ENCODE data around the gene GLIPR1.
"Not testable (repeated sequence)": the region's sequence is repeated elsewhere in the genome, so short reads cannot be mapped to it uniquely, and the experiment has no call there.

The GLIPR1 gene

DNA sequence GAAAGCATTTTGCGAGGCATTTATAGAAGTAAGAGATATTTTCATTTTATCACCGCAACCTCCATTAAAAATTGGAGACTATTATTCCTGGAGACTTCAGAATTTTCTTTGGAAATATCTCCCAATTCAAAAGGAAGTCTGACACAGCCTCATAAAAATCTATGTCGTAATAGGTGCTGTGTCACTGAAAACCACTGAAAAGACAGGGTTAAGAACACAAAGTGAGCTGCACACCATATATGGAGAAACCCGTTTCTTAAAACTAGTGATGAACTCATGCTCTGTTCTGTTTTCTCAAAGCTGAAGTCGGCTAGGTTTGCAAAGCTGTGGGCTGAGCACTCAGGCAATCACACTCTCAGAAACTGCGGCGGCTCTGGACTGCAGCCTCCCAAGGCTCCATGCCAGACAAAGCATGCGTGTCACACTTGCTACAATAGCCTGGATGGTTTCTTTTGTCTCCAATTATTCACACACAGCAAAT is at the start of gene GLIPR1:
GLIPR1 (plus strand) TSS at position 287 of the 481 bp plus-strand sequence; CDS start at position 413, 126 bp downstream.
- DNase-seq, result no peak

DNA sequence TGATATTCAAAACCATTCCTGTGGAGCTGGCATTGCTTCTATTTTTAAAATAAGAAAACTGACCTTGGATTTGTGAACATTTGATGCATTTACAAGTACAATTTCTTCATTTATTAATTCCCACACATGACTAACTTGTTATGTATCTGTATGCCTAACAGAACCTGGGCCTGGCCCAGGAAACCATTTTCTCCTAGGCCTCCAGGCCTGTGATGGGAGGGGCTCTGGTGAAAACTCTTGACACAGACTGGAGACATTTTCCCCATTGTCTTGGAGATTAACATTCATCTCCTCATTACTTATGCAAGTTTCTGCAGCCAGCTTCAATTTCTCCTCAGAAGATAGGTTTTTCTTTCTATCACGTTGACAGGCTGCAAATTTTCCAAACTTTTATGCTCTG is 47.6 kb upstream of the GLIPR1 start:
- DNase-seq, result no peak

DNA sequence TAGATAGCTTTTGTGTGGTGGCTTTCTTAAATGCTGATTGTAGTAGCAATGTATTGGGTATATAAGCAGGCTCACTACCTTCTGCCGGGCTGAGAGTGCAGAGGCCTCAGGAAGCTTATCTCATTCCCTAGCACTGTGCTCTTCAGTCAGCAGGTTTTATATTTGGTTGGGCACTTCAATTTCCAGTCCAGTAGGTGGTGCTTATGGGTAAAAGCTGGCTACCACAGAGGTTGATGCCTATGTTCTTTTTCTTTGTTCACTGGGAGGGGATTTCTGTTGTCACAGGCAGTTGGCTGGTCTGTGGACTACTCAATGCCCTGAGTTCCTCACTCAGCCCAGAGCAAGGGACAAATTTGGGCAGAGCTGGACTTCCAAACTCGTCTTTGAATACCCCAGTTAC is 43.0 kb upstream of the GLIPR1 start:
- DNase-seq, result no peak

GRCh38 chr12:75438059-75438754 is 42.3 kb upstream of the GLIPR1 start:
- DNase-seq, result no peak

GRCh38 chr12:75439048-75439447 is 41.5 kb upstream of the GLIPR1 start:
- no peak for DNase-seq

GRCh38 chr12:75439930-75440329 is 40.6 kb upstream of the GLIPR1 start:
- no peak for DNase-seq

- not testable (repeated sequence) for DNase-seq
Observed at GRCh38 chr12:75441687-75442449, 38.7 kb upstream of the GLIPR1 start.

- not testable (repeated sequence) for DNase-seq
Observed at GRCh38 chr12:75442454-75442853, 38.1 kb upstream of the GLIPR1 start.

DNA sequence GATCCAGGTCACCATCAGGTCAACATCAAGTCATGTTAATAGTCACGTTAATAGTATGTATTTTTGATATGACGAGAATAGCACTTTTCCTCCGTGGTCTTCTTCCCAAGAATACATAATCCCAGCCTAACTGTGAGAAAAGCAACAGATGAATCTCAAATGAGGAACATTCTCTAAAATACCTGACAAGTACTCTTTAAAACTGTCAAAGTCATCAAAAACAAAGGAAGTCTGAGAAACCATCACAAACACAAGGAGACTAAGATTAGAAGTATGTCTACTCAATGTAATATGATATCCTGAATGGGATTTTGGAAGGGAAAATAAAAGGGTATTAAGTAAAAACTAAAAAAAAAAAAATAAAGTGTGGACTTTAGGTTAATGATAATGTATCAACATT is 36.8 kb upstream of the GLIPR1 start:
- DNase-seq, result no peak

DNA sequence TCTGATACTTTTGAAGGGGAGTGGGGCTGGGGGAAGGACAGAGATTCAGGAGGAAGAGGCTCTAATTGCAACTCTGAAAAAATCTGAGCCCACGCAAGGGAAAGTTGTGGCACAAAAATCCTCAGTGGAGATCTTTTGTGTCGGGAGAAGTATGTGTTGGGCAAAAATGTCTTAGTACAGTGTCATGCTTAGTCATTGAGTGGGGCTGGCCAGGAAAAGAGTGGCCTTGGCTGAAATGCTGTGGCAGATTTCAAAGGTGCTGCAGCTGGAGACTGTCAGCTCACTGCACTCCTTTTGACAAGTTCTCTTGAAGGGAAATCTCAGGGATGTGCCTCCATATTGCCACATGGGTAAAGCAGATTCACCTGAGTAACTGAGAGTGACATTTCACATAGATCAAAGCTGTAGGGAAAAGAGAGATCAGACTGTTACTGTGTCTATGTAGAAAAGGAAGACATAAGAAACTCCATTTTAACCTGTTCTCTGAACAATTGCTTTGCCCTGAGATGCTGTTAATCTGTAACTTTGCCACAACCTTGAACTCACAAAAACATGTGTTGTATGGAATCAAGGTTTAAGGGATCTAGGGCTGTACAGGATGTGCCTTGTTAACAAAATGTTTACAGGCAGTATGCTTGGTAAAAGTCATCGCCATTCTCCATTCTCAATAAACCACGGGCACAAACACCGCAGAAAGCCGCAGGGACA is 36.0 kb upstream of the GLIPR1 start:
- no peak for DNase-seq

DNA sequence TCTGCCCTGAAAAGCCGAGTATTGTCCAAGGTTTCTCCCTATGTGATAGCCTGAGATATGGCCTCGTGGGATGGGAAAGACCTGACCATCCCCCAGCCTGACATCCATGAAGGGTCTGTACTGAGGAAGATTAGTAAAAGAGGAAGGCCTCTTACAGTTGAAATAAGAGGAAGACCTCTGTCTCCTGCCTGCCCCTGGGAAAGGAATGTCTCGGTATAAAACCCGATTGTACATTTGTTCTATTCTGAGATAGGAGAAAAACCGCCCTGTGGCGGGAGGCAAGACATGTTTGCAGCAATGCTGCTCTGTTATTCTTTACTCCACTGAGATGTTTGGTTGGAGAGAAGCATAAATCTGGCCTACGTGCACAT is 35.4 kb upstream of the GLIPR1 start:
- DNase-seq, result not testable (repeated sequence)

- DNase-seq, result no peak
Observed at GRCh38 chr12:75446857-75447256, 33.7 kb upstream of the GLIPR1 start.

DNA sequence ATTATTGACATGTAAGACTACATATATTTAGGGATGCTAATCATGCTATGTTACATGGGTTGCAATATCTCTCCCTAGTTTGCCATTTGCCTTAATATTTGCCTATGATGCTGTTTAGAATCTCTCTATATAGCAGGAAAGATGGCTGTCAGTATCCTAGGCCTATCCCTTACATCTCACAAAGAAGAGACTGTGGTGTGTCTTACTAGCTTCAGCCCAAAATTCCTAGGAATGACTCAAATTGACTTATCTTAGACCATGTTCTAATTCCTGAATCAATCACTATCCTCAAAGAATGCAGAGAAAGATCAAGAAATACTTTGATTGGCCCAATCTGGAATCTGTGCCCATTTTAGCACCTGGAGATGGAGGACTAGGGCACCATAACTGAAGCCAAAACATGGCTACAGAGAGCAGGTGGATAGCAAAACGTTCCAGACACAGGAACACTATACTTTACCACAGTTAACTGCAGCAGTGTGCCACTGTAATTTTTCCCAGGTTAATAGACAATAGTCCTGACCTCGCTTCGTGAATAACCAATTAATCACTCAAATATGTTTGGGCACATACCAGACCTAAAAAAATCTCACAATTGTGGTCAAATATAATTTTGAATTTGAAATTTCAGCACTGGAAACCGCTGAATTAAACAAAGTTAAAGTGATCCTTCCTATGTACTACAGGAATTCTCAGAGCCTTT is 32.7 kb upstream of the GLIPR1 start:
- DNase-seq, result no peak

DNA sequence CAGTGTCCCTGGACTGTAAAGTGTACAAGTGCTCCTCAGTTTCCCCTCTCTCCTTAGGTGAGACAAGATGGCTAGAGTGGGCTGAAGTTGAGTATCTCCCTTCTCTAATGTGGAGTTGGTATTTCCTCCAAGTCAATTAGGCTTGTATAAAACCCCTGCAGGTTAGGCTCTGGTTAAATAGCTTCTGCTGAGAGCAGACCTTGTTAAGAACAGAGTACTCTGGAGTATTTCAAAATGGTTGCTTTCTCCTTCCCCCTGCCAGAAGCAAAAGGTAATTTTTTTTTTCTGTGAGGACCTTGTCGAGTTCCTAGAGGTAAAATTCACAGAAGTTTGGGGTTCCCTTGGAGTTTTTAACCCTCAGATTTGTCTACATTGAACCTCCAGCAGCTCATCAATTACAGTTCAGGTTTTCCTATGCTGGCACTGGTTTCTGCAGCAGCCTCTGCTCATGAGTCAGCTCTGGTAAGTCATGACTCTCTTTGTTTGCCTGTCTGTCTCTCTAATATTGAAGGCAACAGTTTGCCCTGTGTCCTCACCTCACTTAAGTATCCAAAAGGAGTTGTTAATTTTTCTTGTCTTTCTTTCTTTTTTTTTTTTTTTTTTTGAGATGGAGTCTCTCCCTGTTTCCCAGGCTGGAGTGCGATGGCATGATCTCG is 27.8 kb upstream of the GLIPR1 start:
- no peak for DNase-seq

GRCh38 chr12:75455839-75456238 is 24.7 kb upstream of the GLIPR1 start:
- no peak for DNase-seq

GRCh38 chr12:75457191-75457590 is 23.4 kb upstream of the GLIPR1 start:
- no peak for DNase-seq

DNA sequence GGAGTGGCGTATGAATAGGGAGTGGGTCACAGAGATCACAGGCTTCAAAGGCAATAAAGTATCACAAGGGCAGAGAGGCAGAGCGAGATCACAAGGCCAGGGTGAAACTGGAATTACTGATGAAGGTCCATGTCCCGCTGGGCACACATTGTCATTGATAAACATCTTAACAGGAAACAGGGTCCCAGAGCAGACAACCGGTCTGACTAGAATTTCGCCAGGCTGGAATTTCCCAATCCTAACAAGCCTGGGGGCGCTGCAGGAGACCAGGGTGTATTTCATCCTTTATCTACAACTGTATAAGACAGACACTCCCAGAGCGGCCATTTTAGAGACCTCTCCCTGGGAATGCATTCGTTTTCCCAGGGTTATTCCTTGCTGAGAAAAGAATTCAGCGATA is 22.7 kb upstream of the GLIPR1 start:
- not testable (repeated sequence) for DNase-seq

DNA sequence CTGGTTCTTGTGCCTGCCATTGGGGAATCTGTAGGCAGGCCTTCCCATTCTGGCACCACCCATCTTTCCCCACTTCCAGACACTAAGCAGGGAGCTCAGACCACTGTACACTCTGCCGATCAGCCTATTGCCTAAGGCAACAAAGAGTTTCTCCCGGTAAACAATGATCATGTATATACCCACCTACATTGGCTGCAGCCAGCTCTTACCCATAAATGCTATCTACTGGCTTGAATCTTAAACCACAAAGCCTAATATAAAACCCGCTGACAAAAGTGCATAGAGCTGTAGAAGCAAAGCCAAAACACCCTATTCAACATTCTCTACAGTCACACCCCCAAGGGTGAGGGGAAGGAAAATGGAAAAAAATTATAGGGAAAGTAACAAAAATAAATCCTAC is 20.8 kb upstream of the GLIPR1 start:
- no peak for DNase-seq

- DNase-seq, result no peak
Observed at GRCh38 chr12:75460204-75460603, 20.4 kb upstream of the GLIPR1 start.

DNA sequence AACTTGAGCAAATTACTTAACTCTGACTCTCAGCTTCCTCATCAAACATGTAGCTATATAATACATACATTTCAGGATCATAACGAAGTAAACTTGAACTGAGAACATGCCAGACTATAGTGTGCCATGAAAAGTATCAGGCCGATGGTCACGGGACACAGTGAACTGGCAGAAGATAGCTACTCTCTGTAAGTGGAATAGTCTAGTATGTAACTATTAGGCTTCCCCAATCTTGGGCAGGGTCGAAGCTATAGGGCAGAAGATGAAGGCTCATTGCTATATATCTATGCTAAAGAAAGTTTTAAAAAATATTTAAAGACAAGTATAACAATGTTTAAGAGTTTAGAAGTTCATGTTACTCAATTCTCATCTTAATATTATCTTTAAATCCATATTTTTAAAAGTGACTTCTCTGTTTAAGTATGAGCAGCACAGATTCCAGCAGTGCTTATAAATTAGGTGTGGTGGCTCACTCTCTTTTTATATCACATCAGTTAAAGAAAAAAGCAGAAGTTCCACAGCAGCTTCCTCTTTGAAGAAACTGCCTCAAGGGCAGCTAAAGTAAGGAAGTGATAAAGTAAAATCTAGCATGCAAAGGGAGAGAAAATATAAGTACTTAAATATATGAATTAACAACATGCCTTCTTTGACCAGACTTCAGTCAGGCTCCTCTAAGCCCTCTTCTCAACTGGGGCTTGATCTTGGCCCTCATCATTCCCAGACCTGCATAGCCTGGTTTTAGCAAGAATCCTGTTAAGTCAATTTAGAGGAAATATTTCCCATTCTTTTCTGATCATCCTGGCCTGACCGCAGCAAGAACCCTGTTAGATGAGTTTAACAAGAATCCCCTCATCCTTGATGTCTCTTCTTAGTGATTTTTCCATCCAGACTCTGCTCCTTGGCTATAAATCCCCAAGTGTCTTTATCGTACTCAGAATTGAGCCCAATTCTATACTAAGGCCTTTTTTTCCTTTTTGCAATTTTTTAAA is 8.4 kb upstream of the GLIPR1 start:
- DNase-seq, result no peak

DNA sequence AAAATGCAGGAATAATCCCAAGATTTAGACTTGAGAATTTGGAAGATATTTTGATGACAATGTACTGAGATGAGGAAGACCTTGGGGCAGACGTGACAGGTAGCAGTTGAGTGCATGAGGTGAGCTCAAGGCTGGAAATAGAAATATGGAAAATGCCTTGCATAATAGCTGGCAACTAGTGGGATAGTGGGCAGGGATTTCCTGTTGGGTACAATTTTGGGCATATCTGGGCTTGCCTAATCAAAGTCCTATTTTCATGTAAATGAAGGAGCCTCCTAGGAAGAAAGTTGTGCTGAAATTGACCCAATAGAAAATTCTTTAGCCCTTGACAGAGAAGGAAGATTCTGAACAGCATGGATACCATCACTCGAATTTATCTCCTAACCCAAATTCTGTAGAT is 6.4 kb upstream of the GLIPR1 start:
- DNase-seq, result no peak
